Gastroesophageal sphincter (tissue), 3 donors: ENCODE results near the gene TTYH1.

Experiments used
- CTCF ChIP-seq, 4 experiments: fragments of 200-600 bp in 2 of 4; fragments of 450-650 bp in 2 of 4; sonication (generic) in 1 of 4; IDR thresholded peaks; one replicate each; pipeline ENCODE4 v1.5.1; 2017 to 2019; ENCODE audit warnings: antibody characterized with exemption in 4 of 4, mild to moderate bottlenecking in 2 of 4, moderate library complexity in 2 of 4
- EP300 ChIP-seq: sonication (generic); formaldehyde crosslinking; IDR thresholded peaks from one replicate; pipeline ENCODE4 v1.6.1; 2017; ENCODE audit warnings: antibody characterized with exemption, mild to moderate bottlenecking
- POLR2A ChIP-seq, 2 donors: fragments of 450-650 bp; IDR thresholded peaks; one replicate each; pipeline ENCODE4 v1.6.1; 2017; ENCODE audit warnings: antibody characterized with exemption in 2 of 2, mild to moderate bottlenecking in 2 of 2, moderate library complexity in 1 of 2

- TF ChIP-seq EP300 (no peak), CTCF (IDR thresholded peaks at IDR 0.05) (no peak), POLR2A (IDR thresholded peaks at IDR 0.05) (no peak)
Observed at GRCh38 chr19:54414156-54414555, 1.1 kb upstream of the TTYH1 start.
